Measurements from ENCODE around the gene EAPP. TPM values are rescaled to one million over a fixed set of nuclear protein-coding genes. Genes with fewer than 3 reads are reported as not detected.

Gene EAPP
- total RNA-seq, 1 experiment from 2014 or later = 35.0 TPM

DNA sequence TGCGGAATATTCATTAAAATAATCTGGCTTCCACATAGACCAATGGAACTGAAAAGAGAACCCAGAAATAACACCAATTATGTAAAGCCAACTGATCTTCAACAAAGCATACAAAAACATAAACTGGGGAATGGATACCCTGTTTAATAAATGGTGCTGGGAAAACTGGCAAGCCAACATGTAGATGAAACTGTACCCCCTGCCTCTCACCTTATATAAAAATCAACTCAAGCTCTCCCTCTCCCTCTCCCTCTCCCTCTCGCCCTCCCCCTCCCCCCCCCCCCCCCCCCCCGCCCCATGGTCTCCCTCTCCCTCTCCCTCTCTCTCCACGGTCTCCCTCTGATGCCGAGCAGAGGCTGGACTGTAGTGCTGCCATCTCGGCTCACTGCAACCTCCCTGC lies 64.3 kb downstream of the EAPP start:
- Histone ChIP-seq H4K91ac (ENCODE audit: insufficient read length, low read depth, low read length) (no peak overlapping the region), H3K79me2 (ENCODE audit: insufficient read depth, low read length) (no peaks in the 10 kb centered on the region), H2BK20ac (ENCODE audit: low read depth, low read length, poor library complexity, severe bottlenecking) (no peak overlapping the region), H2BK12ac (ENCODE audit: insufficient read length, low read depth, low read length) (no peak overlapping the region), H3K23ac (ENCODE audit: insufficient read length, low read depth, low read length) (no peak overlapping the region), H3K79me1 (ENCODE audit: insufficient read depth, low read depth, low read length, poor library complexity, severe bottlenecking) (no peaks in the 10 kb centered on the region), H4K5ac (ENCODE audit: insufficient read length, low read depth, low read length) (no peak overlapping the region), H3K4me2 (ENCODE audit: insufficient read depth, insufficient read length, low read length) (no peak overlapping the region), H4K8ac (replicated peaks; ENCODE audit: insufficient read length, low read depth, low read length) (no peak overlapping the region), H2AFZ (ENCODE audit: low read length) (no peak overlapping the region), H2BK15ac (ENCODE audit: low read depth, low read length) (no peak overlapping the region), H2BK120ac (ENCODE audit: low read depth, low read length, poor library complexity, severe bottlenecking) (no peak overlapping the region), H3K9ac (ENCODE audit: extremely low read depth, insufficient read length, low read length) (no peak overlapping the region), H4K20me1 (ENCODE audit: control insufficient read depth, insufficient read depth, insufficient read length) (no peaks in the 10 kb centered on the region), H3K9me3 (ENCODE audit: control insufficient read depth, low read depth, low read length) (no peaks in the 10 kb centered on the region), H3K27ac (ENCODE audit: insufficient read length, low read depth, low read length) (no peak overlapping the region), H3K23me2 (ENCODE audit: insufficient read length, low read depth, low read length, poor library complexity, severe bottlenecking) (no peaks in the 10 kb centered on the region), H2AK5ac (ENCODE audit: insufficient read length, low read length) (no peak overlapping the region), H3K18ac (ENCODE audit: insufficient read length, low read depth, low read length) (no peak overlapping the region), H3K14ac (ENCODE audit: insufficient read depth, low read length) (no peak overlapping the region), H3K56ac (ENCODE audit: insufficient read length, low read depth, low read length) (no peak overlapping the region), H3K4ac (ENCODE audit: low read depth, low read length) (no peak overlapping the region), H3K4me1 (ENCODE audit: insufficient read depth, low read length) (peaks cover 2% of the 10 kb centered on the region; the same call in 1 of the 2 replicates), H3T11ph (ENCODE audit: low read length) (no peak overlapping the region), H3K27me3 (ENCODE audit: insufficient read depth, low read length) (no peaks in the 10 kb centered on the region), H2BK5ac (ENCODE audit: insufficient read length, low read length) (no peak overlapping the region)
- TF ChIP-seq CTCF (conservative IDR thresholded peaks at IDR 0.05) = no peak
- WGBS (ENCODE audit: extremely low coverage, insufficient read length, low lambda C conversion rate) = no CpG with 5 or more reads among the region's 6 CpGs
- Mint-ChIP-seq H3K36me3 (ENCODE audit: insufficient read depth in 1 of 3, low read depth in 3 of 3) (peaks cover 0 to 5% (median 0%) of the 10 kb centered on the region in 3 experiments; a peak in 1 of 7 replicates), H3K9me3 (peaks cover 0 to 2% of the 10 kb centered on the region in 2 experiments; a peak in 2 of 5 replicates), H3K4me1 (peaks cover 11% of the 10 kb centered on the region in 2 experiments), H3K4me3 (no peak overlapping the region), H3K27me3 (ENCODE audit: low read depth) (peaks cover 1% of the 10 kb centered on the region; the same call in 1 of the 2 replicates), H3K27ac (no peak overlapping the region)
- no peak for DNase-seq

Data from H9 (cell line).